HEK293 (cell line): ENCODE measurements around the gene GBX1.

Source experiments
- CTCF ChIP-seq: fragments of 450-650 bp; formaldehyde crosslinking; IDR thresholded peaks from 2 replicates; pipeline ENCODE4 v1.5.1; 2016; ENCODE audit warnings: missing biosample characterization, missing genetic modification characterization
- ZNF140 ChIP-seq: fragments of 450-650 bp; formaldehyde crosslinking; IDR thresholded peaks from 2 replicates; pipeline ENCODE4 v1.5.1; 2016; ENCODE audit warnings: missing biosample characterization, missing genetic modification characterization
- ZNF558 ChIP-seq: fragments of 450-650 bp; formaldehyde crosslinking; IDR thresholded peaks from 2 replicates; pipeline ENCODE4 v1.5.1; 2016; ENCODE audit warnings: missing biosample characterization, missing genetic modification characterization
- ZNF837 ChIP-seq: fragments of 450-650 bp; formaldehyde crosslinking; IDR thresholded peaks from 2 replicates; pipeline ENCODE4 v1.5.1; 2016; ENCODE audit warnings: missing biosample characterization, missing genetic modification characterization

- TF ChIP-seq CTCF (tag by site-specific recombination) = no peak
- no peak for TF ChIP-seq ZNF558 (tag by site-specific recombination)
- no peak for TF ChIP-seq ZNF140
- no peak for TF ChIP-seq ZNF837 (tag by site-specific recombination)
These were observed 31.7 kb upstream of the GBX1 start for GRCh38 chr7:151198945-151199848.
